K562 (cell line): ENCODE data around the gene CIAO1. TPM values are rescaled to one million over a fixed set of nuclear protein-coding genes. Genes with fewer than 3 reads are reported as not detected.

Experiments used
- CHD4 ChIP-seq: fragments of 200-600 bp; sonication (generic); IDR thresholded peaks from 3 replicates; pipeline ENCODE4 v1.6.1; 2012; ENCODE audit warnings: low read depth, mild to moderate bottlenecking, mixed read lengths, low read length, inconsistent platforms; ENCODE audit not compliant: insufficient read depth, insufficient replicate concordance, poor library complexity, severe bottlenecking
- FOXJ2 ChIP-seq: fragments of 200-800 bp; sonication (Bioruptor generic); IDR thresholded peaks from 2 replicates; pipeline ENCODE4 v1.6.1; 2016; ENCODE audit warnings: missing genetic modification characterization, missing compliant biosample characterization
- HMG20B ChIP-seq: fragments of 250-450 bp; sonication (Bioruptor Pico); IDR thresholded peaks from 2 replicates; pipeline ENCODE4 v1.5.0; 2021; ENCODE audit warnings: mild to moderate bottlenecking
- KDM4B ChIP-seq, 2 experiments: fragments of 450-650 bp in 1 of 2; sonication (generic) in 1 of 2; IDR thresholded peaks; 2 replicates each; pipeline ENCODE4 v1.6.1; 2016 to 2017; ENCODE audit warnings: borderline replicate concordance in 2 of 2, antibody characterized with exemption in 1 of 2, low read depth in 1 of 2, mild to moderate bottlenecking in 1 of 2
- LEF1 ChIP-seq: fragments of 450-650 bp; IDR thresholded peaks from 2 replicates; pipeline ENCODE4 v1.6.1; 2016; ENCODE audit warnings: mild to moderate bottlenecking
- MTA3 ChIP-seq: fragments of 450-650 bp; formaldehyde crosslinking; IDR thresholded peaks from 2 replicates; pipeline ENCODE4 v1.6.1; 2017; ENCODE audit warnings: mild to moderate bottlenecking, borderline replicate concordance
- NEUROD1 ChIP-seq: fragments of 150-350 bp; IDR thresholded peaks from 2 replicates; pipeline ENCODE4 v1.6.1; 2014; ENCODE audit warnings: borderline replicate concordance, low read length, low read depth; ENCODE audit not compliant: partially characterized antibody
- NFATC3 ChIP-seq: fragments of 450-650 bp; IDR thresholded peaks from 2 replicates; pipeline ENCODE4 v1.6.1; 2017; ENCODE audit warnings: mild to moderate bottlenecking
- POLR2A ChIP-seq: fragments of 450-650 bp; conservative IDR thresholded peaks from 2 replicates; pipeline ENCODE4 v1.6.1; 2016
- RBM39 ChIP-seq: fragments of 200-400 bp; formaldehyde crosslinking; optimal IDR thresholded peaks from 2 replicates; pipeline ENCODE3; 2018; ENCODE audit warnings: low read depth, low read length
- SMAD1 ChIP-seq: fragments of 150-350 bp; IDR thresholded peaks from 2 replicates; pipeline ENCODE4 v1.6.1; 2014; ENCODE audit warnings: low read length, low read depth; ENCODE audit not compliant: partially characterized antibody
- SMAD3 ChIP-seq: fragments of 450-650 bp; formaldehyde crosslinking; conservative IDR thresholded peaks from 2 replicates; pipeline ENCODE4 v1.4.0; 2020; ENCODE audit warnings: mild to moderate bottlenecking
- SMARCC2 ChIP-seq: fragments of 450-650 bp; IDR thresholded peaks from 2 replicates; pipeline ENCODE4 v1.6.1; 2017; ENCODE audit warnings: antibody characterized with exemption, moderate library complexity, mild to moderate bottlenecking, low read depth
- SNRNP70 ChIP-seq: fragments of 200-400 bp; formaldehyde crosslinking; optimal IDR thresholded peaks from 2 replicates; pipeline ENCODE3; 2017; ENCODE audit warnings: low read depth, low read length
- STAT5B ChIP-seq: fragments of 250-450 bp; sonication (Bioruptor Pico); IDR thresholded peaks from 2 replicates; pipeline ENCODE4 v1.8.0; 2021; ENCODE audit warnings: mild to moderate bottlenecking, inconsistent platforms
- TAF7 ChIP-seq: fragments of 450-650 bp; IDR thresholded peaks from 2 replicates; pipeline ENCODE4 v1.6.1; 2016; ENCODE audit warnings: missing genetic modification characterization, missing compliant biosample characterization
- TCF3 ChIP-seq: sonication (generic); formaldehyde crosslinking; IDR thresholded peaks from 2 replicates; pipeline ENCODE4 v1.4.0; 2020; ENCODE audit warnings: mild to moderate bottlenecking, missing genetic modification reagents
- TSC22D4 ChIP-seq: fragments of 450-650 bp; IDR thresholded peaks from 2 replicates; pipeline ENCODE4 v1.6.1; 2016; ENCODE audit warnings: missing genetic modification characterization, missing biosample characterization, control low read depth
- WHSC1 ChIP-seq: IDR thresholded peaks from one replicate; pipeline ENCODE4 v1.6.1; 2012; ENCODE audit warnings: low read length, control low read depth, inconsistent platforms
- ZNF57 ChIP-seq: fragments of 450-650 bp; formaldehyde crosslinking; IDR thresholded peaks from 2 replicates; pipeline ENCODE4 v1.4.0; 2020; ENCODE audit warnings: mild to moderate bottlenecking, moderate library complexity
- ZNF79 ChIP-seq: fragments of 250-450 bp; sonication (Bioruptor Pico); IDR thresholded peaks from 2 replicates; pipeline ENCODE4 v1.4.0; 2020; ENCODE audit warnings: low read depth, mild to moderate bottlenecking, moderate library complexity
- polyA plus RNA-seq, 8 experiments: library from polyadenylated mRNA; depleted of rRNA in 4 of 8; stranded (reverse) in 5 of 8; unstranded in 3 of 8; fragments of >200 nt; fragmentation: Nextera tagmentation in 2 of 8; fragmentation: Illumina TruSeq in 1 of 8; extraction: Ambion mirVana in 2 of 8; extraction: Trizol in 1 of 8; gene quantifications; 2 replicates each; pipeline versions ENCODE4 v1.2.1 to v1.2.3, GENCODE V29; 2011 to 2014; ENCODE audit warnings: inconsistent platforms in 1 of 8, missing spikeins in 1 of 8
- total RNA-seq, 7 experiments: library from RNA; depleted of rRNA in 6 of 7; stranded (reverse); fragments of >200 nt in 6 of 7; fragmentation: Illumina TruSeq in 2 of 7; extraction: Trizol in 2 of 7; gene quantifications; 2 replicates each; pipeline versions ENCODE4 v1.2.1 to v1.2.3, GENCODE V29; 2011 to 2021; ENCODE audit warnings: low replicate concordance in 1 of 7
- TF ChIP-seq, protein P1 (sequence below): sonication (generic); formaldehyde crosslinking; IDR thresholded peaks from 2 replicates; pipeline ENCODE4 v1.8.1; 2023; ENCODE audit warnings: mild to moderate bottlenecking, missing genetic modification reagents
- TF ChIP-seq, protein P2 (sequence below): sonication (generic); IDR thresholded peaks from 2 replicates; pipeline ENCODE4 v1.6.1; 2016
- TF ChIP-seq, protein P3 (sequence below): fragments of 250-450 bp; sonication (Bioruptor Pico); IDR thresholded peaks from 2 replicates; pipeline ENCODE4 v1.9.0; 2021; ENCODE audit warnings: mild to moderate bottlenecking, inconsistent platforms
- TF ChIP-seq, protein P4 (sequence below): sonication (generic); formaldehyde crosslinking; IDR thresholded peaks from 2 replicates; pipeline ENCODE4 v1.8.1; 2022; ENCODE audit warnings: missing genetic modification reagents

The CIAO1 gene
- total and polyA plus RNA-seq, 9 of the 15 experiments (the other 6 are each of a cell fraction or from before 2014, with no cell fraction given) = 11.4 to 156 (median 92.8) TPM

DNA sequence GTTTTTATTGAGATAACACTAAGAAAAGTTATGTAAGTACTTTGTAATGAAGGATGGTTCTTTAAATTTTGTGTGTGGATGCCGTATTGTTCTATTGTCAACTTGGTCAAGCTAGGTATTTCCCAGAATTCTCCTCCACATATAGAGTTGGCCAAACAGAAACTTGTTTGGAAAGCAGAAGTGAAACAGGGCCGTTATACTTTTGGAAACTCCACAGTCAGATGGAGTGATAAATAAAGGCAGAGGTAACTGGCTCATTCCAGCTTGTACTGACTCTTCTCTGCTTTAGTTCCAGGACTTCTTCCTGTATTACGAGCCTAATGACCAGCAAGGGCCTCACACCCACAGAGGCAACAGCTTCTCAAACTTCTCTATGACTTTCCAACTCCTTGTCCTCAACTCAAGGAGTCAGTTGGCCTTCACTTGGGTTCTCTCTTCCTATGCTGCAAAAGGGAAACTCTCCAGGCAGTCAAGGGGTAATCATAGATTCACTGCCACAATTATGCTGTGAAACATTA is 41.0 kb upstream of the CIAO1 start (continued):
- TF ChIP-seq FOXJ2 = no peak
- TF ChIP-seq HMG20B (CRISPR knock-in tag) = no peak
- no peak for TF ChIP-seq WHSC1
- no peak for TF ChIP-seq NEUROD1
- no peak for TF ChIP-seq KDM4B (IDR thresholded peaks at IDR 0.05; ENCODE audit: borderline replicate concordance in 2 of 2, low read depth in 1 of 2)
- no peak for TF ChIP-seq SMARCC2
- no peak for TF ChIP-seq NFATC3
- TF ChIP-seq MTA3 = peak; percentile 30; the same call in 1 of the 2 replicates
- peak; percentile 90; the same call in 1 of the 2 replicates for TF ChIP-seq LEF1
- TF ChIP-seq SMAD1 = no peak
- no peak for TF ChIP-seq RBM39
- TF ChIP-seq TCF3 (CRISPR knock-in tag) = no peak
- TF ChIP-seq, protein P1, sequence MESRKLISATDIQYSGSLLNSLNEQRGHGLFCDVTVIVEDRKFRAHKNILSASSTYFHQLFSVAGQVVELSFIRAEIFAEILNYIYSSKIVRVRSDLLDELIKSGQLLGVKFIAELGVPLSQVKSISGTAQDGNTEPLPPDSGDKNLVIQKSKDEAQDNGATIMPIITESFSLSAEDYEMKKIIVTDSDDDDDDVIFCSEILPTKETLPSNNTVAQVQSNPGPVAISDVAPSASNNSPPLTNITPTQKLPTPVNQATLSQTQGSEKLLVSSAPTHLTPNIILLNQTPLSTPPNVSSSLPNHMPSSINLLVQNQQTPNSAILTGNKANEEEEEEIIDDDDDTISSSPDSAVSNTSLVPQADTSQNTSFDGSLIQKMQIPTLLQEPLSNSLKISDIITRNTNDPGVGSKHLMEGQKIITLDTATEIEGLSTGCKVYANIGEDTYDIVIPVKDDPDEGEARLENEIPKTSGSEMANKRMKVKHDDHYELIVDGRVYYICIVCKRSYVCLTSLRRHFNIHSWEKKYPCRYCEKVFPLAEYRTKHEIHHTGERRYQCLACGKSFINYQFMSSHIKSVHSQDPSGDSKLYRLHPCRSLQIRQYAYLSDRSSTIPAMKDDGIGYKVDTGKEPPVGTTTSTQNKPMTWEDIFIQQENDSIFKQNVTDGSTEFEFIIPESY (CRISPR knock-in tag) = no peak
- no peak for TF ChIP-seq ZNF57 (CRISPR knock-in tag)
- TF ChIP-seq, protein P2, sequence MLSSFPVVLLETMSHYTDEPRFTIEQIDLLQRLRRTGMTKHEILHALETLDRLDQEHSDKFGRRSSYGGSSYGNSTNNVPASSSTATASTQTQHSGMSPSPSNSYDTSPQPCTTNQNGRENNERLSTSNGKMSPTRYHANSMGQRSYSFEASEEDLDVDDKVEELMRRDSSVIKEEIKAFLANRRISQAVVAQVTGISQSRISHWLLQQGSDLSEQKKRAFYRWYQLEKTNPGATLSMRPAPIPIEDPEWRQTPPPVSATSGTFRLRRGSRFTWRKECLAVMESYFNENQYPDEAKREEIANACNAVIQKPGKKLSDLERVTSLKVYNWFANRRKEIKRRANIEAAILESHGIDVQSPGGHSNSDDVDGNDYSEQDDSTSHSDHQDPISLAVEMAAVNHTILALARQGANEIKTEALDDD = no peak
- TF ChIP-seq TAF7 = peak; percentile 62; the same call in 1 of the 2 replicates
- no peak for TF ChIP-seq CHD4
- no peak for TF ChIP-seq SNRNP70
- TF ChIP-seq, protein P3, sequence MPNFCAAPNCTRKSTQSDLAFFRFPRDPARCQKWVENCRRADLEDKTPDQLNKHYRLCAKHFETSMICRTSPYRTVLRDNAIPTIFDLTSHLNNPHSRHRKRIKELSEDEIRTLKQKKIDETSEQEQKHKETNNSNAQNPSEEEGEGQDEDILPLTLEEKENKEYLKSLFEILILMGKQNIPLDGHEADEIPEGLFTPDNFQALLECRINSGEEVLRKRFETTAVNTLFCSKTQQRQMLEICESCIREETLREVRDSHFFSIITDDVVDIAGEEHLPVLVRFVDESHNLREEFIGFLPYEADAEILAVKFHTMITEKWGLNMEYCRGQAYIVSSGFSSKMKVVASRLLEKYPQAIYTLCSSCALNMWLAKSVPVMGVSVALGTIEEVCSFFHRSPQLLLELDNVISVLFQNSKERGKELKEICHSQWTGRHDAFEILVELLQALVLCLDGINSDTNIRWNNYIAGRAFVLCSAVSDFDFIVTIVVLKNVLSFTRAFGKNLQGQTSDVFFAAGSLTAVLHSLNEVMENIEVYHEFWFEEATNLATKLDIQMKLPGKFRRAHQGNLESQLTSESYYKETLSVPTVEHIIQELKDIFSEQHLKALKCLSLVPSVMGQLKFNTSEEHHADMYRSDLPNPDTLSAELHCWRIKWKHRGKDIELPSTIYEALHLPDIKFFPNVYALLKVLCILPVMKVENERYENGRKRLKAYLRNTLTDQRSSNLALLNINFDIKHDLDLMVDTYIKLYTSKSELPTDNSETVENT (CRISPR knock-in tag) = no peak
- TF ChIP-seq STAT5B (CRISPR knock-in tag) = no peak
- TF ChIP-seq, protein P4, sequence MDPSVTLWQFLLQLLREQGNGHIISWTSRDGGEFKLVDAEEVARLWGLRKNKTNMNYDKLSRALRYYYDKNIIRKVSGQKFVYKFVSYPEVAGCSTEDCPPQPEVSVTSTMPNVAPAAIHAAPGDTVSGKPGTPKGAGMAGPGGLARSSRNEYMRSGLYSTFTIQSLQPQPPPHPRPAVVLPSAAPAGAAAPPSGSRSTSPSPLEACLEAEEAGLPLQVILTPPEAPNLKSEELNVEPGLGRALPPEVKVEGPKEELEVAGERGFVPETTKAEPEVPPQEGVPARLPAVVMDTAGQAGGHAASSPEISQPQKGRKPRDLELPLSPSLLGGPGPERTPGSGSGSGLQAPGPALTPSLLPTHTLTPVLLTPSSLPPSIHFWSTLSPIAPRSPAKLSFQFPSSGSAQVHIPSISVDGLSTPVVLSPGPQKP = no peak
- no peak for TF ChIP-seq TSC22D4
- TF ChIP-seq ZNF79 (CRISPR knock-in tag) = 0 out of 2 replicates have a peak, but pooled peaks have one; percentile 58
- TF ChIP-seq SMAD3 = peak; percentile 93
- no peak for TF ChIP-seq POLR2A
